Mesendoderm (in vitro differentiated cells): Measurements from ENCODE around the gene RAC2.

ENCODE experiments used
- DNase-seq: peaks from one replicate; pipeline ENCODE4 v3.0.0; 2013
- H2AK5ac ChIP-seq: 2 replicates; pipeline ENCODE4 v1.6.1; 2013; ENCODE audit warnings: low read length, inconsistent platforms
- H2BK120ac ChIP-seq: 2 replicates; pipeline ENCODE4 v1.6.1; 2013; ENCODE audit warnings: low read depth, mild to moderate bottlenecking, low read length, moderate library complexity, mixed read lengths
- H2BK15ac ChIP-seq: replicated peaks from 2 replicates; pipeline ENCODE4 v1.6.1; 2013; ENCODE audit warnings: low read depth, mild to moderate bottlenecking, moderate library complexity
- H2BK5ac ChIP-seq: 2 replicates; pipeline ENCODE4 v1.6.1; 2013; ENCODE audit warnings: low read length, inconsistent platforms
- H3K18ac ChIP-seq: 2 replicates; pipeline ENCODE4 v1.6.1; 2013; ENCODE audit warnings: mild to moderate bottlenecking, low read length, mixed read lengths
- H3K23ac ChIP-seq: one replicate; pipeline ENCODE4 v1.6.1; 2013; ENCODE audit warnings: low read length
- H3K27ac ChIP-seq: 2 replicates; pipeline ENCODE4 v1.5.1; 2013; ENCODE audit warnings: low read depth, mild to moderate bottlenecking, inconsistent platforms, low read length, moderate library complexity
- H3K27me3 ChIP-seq: 2 replicates; pipeline ENCODE4 v1.6.1; 2013; ENCODE audit warnings: low read length, control low read depth, mild to moderate bottlenecking, inconsistent platforms; ENCODE audit not compliant: insufficient read depth, poor library complexity
- H3K36me3 ChIP-seq: 2 replicates; pipeline ENCODE4 v1.6.1; 2013; ENCODE audit warnings: low read length, inconsistent platforms; ENCODE audit not compliant: control insufficient read depth, insufficient read depth
- H3K4ac ChIP-seq: one replicate; pipeline ENCODE4 v1.6.1; 2013; ENCODE audit warnings: low read depth, mild to moderate bottlenecking, low read length, moderate library complexity
- H3K4me1 ChIP-seq: 2 replicates; pipeline ENCODE4 v1.6.1; 2013; ENCODE audit warnings: low read depth, low read length, inconsistent platforms; ENCODE audit not compliant: control insufficient read depth
- H3K4me2 ChIP-seq: 2 replicates; pipeline ENCODE4 v1.6.1; 2013; ENCODE audit warnings: low read length
- H3K4me3 ChIP-seq: 2 replicates; pipeline ENCODE4 v1.5.1; 2013; ENCODE audit warnings: mild to moderate bottlenecking, low read length
- H3K56ac ChIP-seq: one replicate; pipeline ENCODE4 v1.6.1; 2013; ENCODE audit warnings: low read length
- H3K79me1 ChIP-seq: 2 replicates; pipeline ENCODE4 v1.6.1; 2013; ENCODE audit warnings: low read length, inconsistent platforms
- H3K79me2 ChIP-seq: 2 replicates; pipeline ENCODE4 v1.6.1; 2013; ENCODE audit warnings: mild to moderate bottlenecking, low read length; ENCODE audit not compliant: control insufficient read depth, insufficient read depth
- H3K9ac ChIP-seq: 2 replicates; pipeline ENCODE4 v1.6.1; 2013; ENCODE audit warnings: low read length, inconsistent platforms
- H4K5ac ChIP-seq: one replicate; pipeline ENCODE4 v1.6.1; 2013; ENCODE audit warnings: low read length
- H4K8ac ChIP-seq: one replicate; pipeline ENCODE4 v1.6.1; 2013; ENCODE audit warnings: low read depth, mild to moderate bottlenecking, control low read depth, low read length, moderate library complexity
- WGBS: extraction: QIAGEN DNeasy Blood & Tissue Kit; methylation state at CpG from one replicate; pipeline ENCODE4 v1.1.7; 2013; ENCODE audit warnings: low lambda C conversion rate, missing lambda C conversion rate; ENCODE audit not compliant: insufficient coverage; ENCODE audit errors: extremely low coverage; 5-methylcytosine and 5-hydroxymethylcytosine counted together

RAC2 gene

GRCh38 chr22:37184380-37184755, 59.7 kb downstream of the RAC2 start:
- H3K4me3 ChIP-seq: no peak overlapping the region

GRCh38 chr22:37183432-37184379, 60.4 kb downstream of the RAC2 start:
- no peak overlapping the region for H3K23ac ChIP-seq

More at GRCh38 chr22:37184380-37184755, 59.7 kb downstream of the RAC2 start:
- Histone ChIP-seq H3K23ac (no peak overlapping the region), H3K4me1 (peaks cover 9% of the 10 kb centered on the region), H3K27ac (no peak overlapping the region), H3K4ac (no peak overlapping the region), H2BK5ac (no peak overlapping the region), H3K79me2 (no peaks in the 10 kb centered on the region), H3K79me1 (no peaks in the 10 kb centered on the region), H3K36me3 (no peaks in the 10 kb centered on the region), H2BK15ac (no peak overlapping the region), H3K9ac (no peak overlapping the region), H2BK120ac (no peak overlapping the region), H3K27me3 (no peaks in the 10 kb centered on the region), H4K8ac (no peak overlapping the region), H3K56ac (no peak overlapping the region), H3K4me2 (no peak overlapping the region), H3K18ac (no peak overlapping the region), H4K5ac (no peak overlapping the region), H2AK5ac (no peak overlapping the region)
- no peak for DNase-seq
- no CpG with 5 or more reads among the region's 12 CpGs for WGBS

GRCh38 chr22:37182949-37183245, 61.2 kb downstream of the RAC2 start:
- Histone ChIP-seq H2AK5ac (no peak overlapping the region), H3K27ac (no peak overlapping the region), H4K5ac (no peak overlapping the region), H3K79me1 (no peaks in the 10 kb centered on the region), H3K56ac (no peak overlapping the region), H3K79me2 (no peaks in the 10 kb centered on the region), H2BK5ac (no peak overlapping the region), H3K36me3 (no peaks in the 10 kb centered on the region), H3K27me3 (no peaks in the 10 kb centered on the region), H3K4me3 (no peak overlapping the region), H4K8ac (no peak overlapping the region), H2BK120ac (no peak overlapping the region), H3K4ac (no peak overlapping the region), H3K23ac (no peak overlapping the region), H3K4me1 (peaks cover 3% of the 10 kb centered on the region), H3K18ac (no peak overlapping the region), H3K4me2 (no peak overlapping the region), H3K9ac (no peak overlapping the region), H2BK15ac (no peak overlapping the region)
- no CpG with 5 or more reads among the region's 3 CpGs for WGBS
- DNase-seq: no peak

More at GRCh38 chr22:37183432-37184379, 60.4 kb downstream of the RAC2 start:
- no peak overlapping the region for H2BK15ac ChIP-seq
- H3K79me1 ChIP-seq: no peaks in the 10 kb centered on the region
- no peaks in the 10 kb centered on the region for H3K36me3 ChIP-seq
- no peaks in the 10 kb centered on the region for H3K79me2 ChIP-seq
- H2BK5ac ChIP-seq: no peak overlapping the region
- no peak overlapping the region for H3K4ac ChIP-seq
- no peak overlapping the region for H2AK5ac ChIP-seq
- H4K8ac ChIP-seq: no peak overlapping the region
- peak overlapping the region; percentile 20 for H3K56ac ChIP-seq
- no CpG with 5 or more reads among the region's 17 CpGs for WGBS
- no peak for DNase-seq
- no peak overlapping the region for H4K5ac ChIP-seq
- H3K4me1 ChIP-seq: peaks cover 6% of the 10 kb centered on the region
- no peak overlapping the region for H2BK120ac ChIP-seq
- no peak overlapping the region for H3K4me2 ChIP-seq
- H3K27ac ChIP-seq: no peak overlapping the region
- no peak overlapping the region for H3K18ac ChIP-seq
- no peaks in the 10 kb centered on the region for H3K27me3 ChIP-seq
- H3K4me3 ChIP-seq: no peak overlapping the region
- no peak overlapping the region for H3K9ac ChIP-seq

GRCh38 chr22:37182101-37182948, 61.7 kb downstream of the RAC2 start:
- Histone ChIP-seq H3K27me3 (no peaks in the 10 kb centered on the region), H2BK120ac (no peak overlapping the region), H4K8ac (no peak overlapping the region), H4K5ac (no peak overlapping the region), H2BK15ac (no peak overlapping the region), H3K4me2 (no peak overlapping the region), H3K36me3 (no peaks in the 10 kb centered on the region), H3K4ac (no peak overlapping the region), H2BK5ac (no peak overlapping the region), H2AK5ac (no peak overlapping the region), H3K27ac (no peak overlapping the region), H3K4me3 (no peak overlapping the region), H3K23ac (no peak overlapping the region), H3K79me1 (no peaks in the 10 kb centered on the region), H3K79me2 (no peaks in the 10 kb centered on the region), H3K18ac (no peak overlapping the region), H3K9ac (no peak overlapping the region), H3K56ac (no peak overlapping the region), H3K4me1 (peaks cover 3% of the 10 kb centered on the region)
- no peak for DNase-seq
- no CpG with 5 or more reads among the region's 37 CpGs for WGBS

- Histone ChIP-seq H2BK120ac (no peak overlapping the region), H3K79me2 (no peaks in the 10 kb centered on the region), H3K27ac (no peak overlapping the region), H3K79me1 (no peaks in the 10 kb centered on the region), H3K4me2 (no peak overlapping the region), H2BK5ac (no peak overlapping the region), H3K4me1 (no peaks in the 10 kb centered on the region), H4K8ac (no peak overlapping the region), H3K4ac (no peak overlapping the region), H3K9ac (no peak overlapping the region), H3K56ac (no peak overlapping the region), H3K18ac (no peak overlapping the region), H3K23ac (no peak overlapping the region), H3K36me3 (no peaks in the 10 kb centered on the region), H3K4me3 (no peak overlapping the region), H2AK5ac (no peak overlapping the region), H3K27me3 (no peaks in the 10 kb centered on the region), H2BK15ac (no peak overlapping the region), H4K5ac (no peak overlapping the region)
- WGBS: no CpG with 5 or more reads among the region's 4 CpGs
- DNase-seq: no peak
These were observed 62.4 kb downstream of the RAC2 start for GRCh38 chr22:37181681-37182080.
